GM12801 (cell line): ENCODE results near the gene FAM20A.

Experiments
- CTCF ChIP-seq: IDR thresholded peaks from one replicate; pipeline ENCODE4 v1.5.1; 2011; ENCODE audit warnings: control low read depth; ENCODE audit not compliant: insufficient read length; ENCODE audit errors: extremely low read depth

The FAM20A gene

GRCh38 chr17:68600931-68601564, at the start of gene FAM20A:
FAM20A (minus strand) TSS chr17:68601367; CDS start chr17:68600666, 701 bp downstream.
- TF ChIP-seq CTCF, result no peak

- no peak for TF ChIP-seq CTCF
These were observed 48.2 kb upstream of the FAM20A start for GRCh38 chr17:68649324-68649723.

GRCh38 chr17:68646626-68647526, 45.7 kb upstream of the FAM20A start:
- no peak for TF ChIP-seq CTCF

- TF ChIP-seq CTCF, result no peak
These were observed 40.9 kb upstream of the FAM20A start for GRCh38 chr17:68642118-68642412.

GRCh38 chr17:68641276-68642117, 40.3 kb upstream of the FAM20A start:
- TF ChIP-seq CTCF, result no peak

GRCh38 chr17:68640242-68640989, 39.2 kb upstream of the FAM20A start:
- no peak for TF ChIP-seq CTCF
